MCF 10A (cell line): ENCODE results near the gene SOX6. TPM values are rescaled to one million over a fixed set of nuclear protein-coding genes. Genes with fewer than 3 reads are reported as not detected.

Experiments used
- BruUV-seq: library from RNA; stranded (reverse); fragments of 400-500 nt; replicated peaks from 2 replicates; lab custom pipeline; 2021; lab: Mats Ljungman, UMichigan
- CTCF ChIA-PET: fragments of 300-600 bp; sonication (Branson Sonifier 250); formaldehyde crosslinking; extraction: SDS; loops from one replicate; lab custom pipeline; 2021; ENCODE audit warnings: antibody characterized with exemption, inconsistent platforms; lab: Yijun Ruan, JAX
- POLR2A ChIA-PET: fragments of 300-600, 350-650 bp; sonication (Branson Sonifier 250); formaldehyde crosslinking; extraction: SDS; loops from one replicate; lab custom pipeline; 2020; ENCODE audit warnings: antibody characterized with exemption, inconsistent platforms; lab: Yijun Ruan, JAX
- DNase-seq: peaks from one replicate; pipeline ENCODE4 v3.0.0-alpha.2; 2018; ENCODE audit not compliant: unreplicated experiment
- H3K27ac Mint-ChIP-seq: one replicate; pipeline ENCODE4 v1.8.0; 2022; ENCODE audit warnings: mild to moderate bottlenecking, low read depth, mixed read lengths; ENCODE audit not compliant: unreplicated experiment
- H3K27me3 Mint-ChIP-seq: one replicate; pipeline ENCODE4 v1.8.0; 2022; ENCODE audit warnings: mixed read lengths; ENCODE audit not compliant: insufficient read depth, unreplicated experiment
- H3K36me3 Mint-ChIP-seq: one replicate; pipeline ENCODE4 v1.8.0; 2022; ENCODE audit warnings: mild to moderate bottlenecking, moderate library complexity, mixed read lengths; ENCODE audit not compliant: insufficient read depth, unreplicated experiment
- H3K4me1 Mint-ChIP-seq: one replicate; pipeline ENCODE4 v1.8.0; 2022; ENCODE audit warnings: mixed read lengths; ENCODE audit not compliant: insufficient read depth, unreplicated experiment
- H3K4me3 Mint-ChIP-seq: one replicate; pipeline ENCODE4 v1.8.0; 2022; ENCODE audit warnings: mild to moderate bottlenecking, moderate library complexity, mixed read lengths; ENCODE audit not compliant: unreplicated experiment
- H3K9me3 Mint-ChIP-seq: one replicate; pipeline ENCODE4 v1.8.0; 2022; ENCODE audit warnings: mixed read lengths; ENCODE audit not compliant: unreplicated experiment
- CTCF ChIP-seq: fragments of 200-600 bp; IDR thresholded peaks from one replicate; pipeline ENCODE4 v1.8.0; 2022; ENCODE audit warnings: antibody characterized with exemption, mild to moderate bottlenecking; ENCODE audit not compliant: unreplicated experiment
- intact Hi-C: fragments of 100-400 bp; cut with micrococcal nuclease; formaldehyde crosslinking; loops from 2 replicates; pipeline ENCODE4 v1.14.1; 2022
- total RNA-seq: library from RNA; stranded (reverse); gene quantifications from 2 replicates; pipeline ENCODE4 v1.2.3, GENCODE V29; 2022

SOX6 gene
- total RNA-seq, 1 experiment from 2014 or later: 6.4 TPM

GRCh38 chr11:16125796-16126195 lies 230.6 kb downstream of the SOX6 start:
- H3K27ac Mint-ChIP-seq: no peak overlapping the region
- H3K9me3 Mint-ChIP-seq: no peaks in the 10 kb centered on the region
- no TSS peak for BruUV-seq
- CTCF ChIA-PET: no interaction called here
- intact Hi-C loops: no loop called here
- no peak for TF ChIP-seq CTCF
- POLR2A ChIA-PET: interaction anchor here (1.4 kb wide), 1 partner anchor 11 kb away, joined by 4 read pairs; no protein-coding TSS in a partner anchor
- H3K4me3 Mint-ChIP-seq: no peak overlapping the region
- no peaks in the 10 kb centered on the region for H3K27me3 Mint-ChIP-seq
- no peaks in the 10 kb centered on the region for H3K4me1 Mint-ChIP-seq
- no peak for DNase-seq
- H3K36me3 Mint-ChIP-seq: no peaks in the 10 kb centered on the region

- no peak overlapping the region for H3K27ac Mint-ChIP-seq
- no peaks in the 10 kb centered on the region for H3K27me3 Mint-ChIP-seq
- no peaks in the 10 kb centered on the region for H3K36me3 Mint-ChIP-seq
- no TSS peak for BruUV-seq
- intact Hi-C loops: no loop called here
- no peaks in the 10 kb centered on the region for H3K4me1 Mint-ChIP-seq
- no peaks in the 10 kb centered on the region for H3K9me3 Mint-ChIP-seq
- TF ChIP-seq CTCF: no peak
- DNase-seq: no peak
- CTCF ChIA-PET: no interaction called here
- no peak overlapping the region for H3K4me3 Mint-ChIP-seq
- POLR2A ChIA-PET: no interaction called here
Measured at GRCh38 chr11:16124390-16124789, 232.0 kb downstream of the SOX6 start.

- intact Hi-C loops: no loop called here
- Mint-ChIP-seq H3K36me3 (no peaks in the 10 kb centered on the region), H3K9me3 (no peaks in the 10 kb centered on the region), H3K4me1 (no peaks in the 10 kb centered on the region), H3K4me3 (no peak overlapping the region), H3K27ac (no peak overlapping the region), H3K27me3 (no peaks in the 10 kb centered on the region)
- DNase-seq: no peak
- ChIA-PET POLR2A (no interaction called here), CTCF (no interaction called here)
- no TSS peak for BruUV-seq
- TF ChIP-seq CTCF: no peak
Measured at GRCh38 chr11:16121853-16122252, 234.5 kb downstream of the SOX6 start.

- no peaks in the 10 kb centered on the region for H3K27me3 Mint-ChIP-seq
- H3K36me3 Mint-ChIP-seq: no peaks in the 10 kb centered on the region
- no peak for DNase-seq
- ChIA-PET POLR2A (interaction anchor here (0.8 kb wide), 1 partner anchor 12 kb away, joined by 3 read pairs; no protein-coding TSS in a partner anchor), CTCF (interaction anchor here (0.6 to 0.7 kb wide), 2 partner anchors 23 to 231 kb away, joined by 3 read pairs; no protein-coding TSS in a partner anchor)
- no peaks in the 10 kb centered on the region for H3K9me3 Mint-ChIP-seq
- intact Hi-C loops: no loop called here
- TF ChIP-seq CTCF: no peak
- H3K27ac Mint-ChIP-seq: no peak overlapping the region
- BruUV-seq: no TSS peak
- H3K4me3 Mint-ChIP-seq: no peak overlapping the region
- no peaks in the 10 kb centered on the region for H3K4me1 Mint-ChIP-seq
Measured at GRCh38 chr11:16120008-16120407, 236.3 kb downstream of the SOX6 start.
